Globus pallidus (tissue), 1 donor: ENCODE results near the gene CLSTN1.
"Not testable (repeated sequence)": the region's sequence is repeated elsewhere in the genome, so short reads cannot be mapped to it uniquely, and the experiment has no call there.

ENCODE experiments used
- DNase-seq: peaks from one replicate; pipeline ENCODE4 v3.0.0-alpha.2; 2015; ENCODE audit warnings: low spot score

The CLSTN1 gene

GRCh38 chr1:9797049-9797448 is 26.7 kb downstream of the CLSTN1 start:
- no peak for DNase-seq

- DNase-seq = no peak
Observed at GRCh38 chr1:9794081-9794480, 29.7 kb downstream of the CLSTN1 start.

- peak; percentile 41 for DNase-seq
Observed at GRCh38 chr1:9793291-9793690, 30.5 kb downstream of the CLSTN1 start.

- DNase-seq = no peak
Observed at GRCh38 chr1:9792156-9793042, 31.4 kb downstream of the CLSTN1 start.

GRCh38 chr1:9789700-9790099 is 34.1 kb downstream of the CLSTN1 start:
- not testable (repeated sequence) for DNase-seq

GRCh38 chr1:9787702-9788101 is 36.1 kb downstream of the CLSTN1 start:
- DNase-seq = no peak

- no peak for DNase-seq
Observed at GRCh38 chr1:9785406-9785805, 38.4 kb downstream of the CLSTN1 start.

GRCh38 chr1:9784508-9785133 is 39.1 kb downstream of the CLSTN1 start:
- DNase-seq = no peak

- DNase-seq = no peak
Observed at GRCh38 chr1:9782897-9783296, 40.9 kb downstream of the CLSTN1 start.

- DNase-seq = no peak
Observed at GRCh38 chr1:9782116-9782751, 41.5 kb downstream of the CLSTN1 start.

GRCh38 chr1:9780554-9781110 is 43.1 kb downstream of the CLSTN1 start:
- no peak for DNase-seq

GRCh38 chr1:9778905-9779304 is 44.9 kb downstream of the CLSTN1 start:
- no peak for DNase-seq

GRCh38 chr1:9776685-9777084 is 47.1 kb downstream of the CLSTN1 start:
- no peak for DNase-seq

GRCh38 chr1:9774712-9775679 is 48.8 kb downstream of the CLSTN1 start:
- DNase-seq = no peak

- DNase-seq = no peak
Observed at GRCh38 chr1:9770298-9770697, 53.5 kb downstream of the CLSTN1 start.

GRCh38 chr1:9768983-9769382 is 54.8 kb downstream of the CLSTN1 start:
- DNase-seq = no peak

- no peak for DNase-seq
Observed at GRCh38 chr1:9767964-9768668, 55.6 kb downstream of the CLSTN1 start.

GRCh38 chr1:9766759-9767442 is 56.9 kb downstream of the CLSTN1 start:
- DNase-seq = no peak

- DNase-seq = no peak
Observed at GRCh38 chr1:9764550-9764949, 59.2 kb downstream of the CLSTN1 start.

- DNase-seq = no peak
Observed at GRCh38 chr1:9763914-9764313, 59.9 kb downstream of the CLSTN1 start.
